Measurements from ENCODE around the gene KLHL34.

DNA sequence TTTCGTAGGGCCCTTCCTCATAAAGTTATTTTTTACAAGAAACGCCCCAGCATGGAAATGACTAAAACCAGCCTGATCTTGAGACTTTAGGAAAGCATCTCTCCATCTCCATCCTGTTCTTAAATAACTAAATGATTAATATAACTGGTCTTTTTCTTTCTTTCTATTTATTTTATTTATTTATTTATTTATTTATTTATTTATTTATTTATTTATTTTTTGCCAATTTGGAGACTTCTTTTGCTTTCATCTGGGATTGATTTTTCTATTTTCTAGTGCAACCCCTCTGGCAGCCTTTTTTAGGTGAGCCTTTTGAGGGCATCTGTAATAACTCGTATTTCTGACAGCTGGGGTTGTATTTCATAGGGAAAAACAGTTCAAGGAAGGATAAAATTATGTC lies 1.2 kb upstream of the KLHL34 start:
- TF ChIP-seq, protein P1, sequence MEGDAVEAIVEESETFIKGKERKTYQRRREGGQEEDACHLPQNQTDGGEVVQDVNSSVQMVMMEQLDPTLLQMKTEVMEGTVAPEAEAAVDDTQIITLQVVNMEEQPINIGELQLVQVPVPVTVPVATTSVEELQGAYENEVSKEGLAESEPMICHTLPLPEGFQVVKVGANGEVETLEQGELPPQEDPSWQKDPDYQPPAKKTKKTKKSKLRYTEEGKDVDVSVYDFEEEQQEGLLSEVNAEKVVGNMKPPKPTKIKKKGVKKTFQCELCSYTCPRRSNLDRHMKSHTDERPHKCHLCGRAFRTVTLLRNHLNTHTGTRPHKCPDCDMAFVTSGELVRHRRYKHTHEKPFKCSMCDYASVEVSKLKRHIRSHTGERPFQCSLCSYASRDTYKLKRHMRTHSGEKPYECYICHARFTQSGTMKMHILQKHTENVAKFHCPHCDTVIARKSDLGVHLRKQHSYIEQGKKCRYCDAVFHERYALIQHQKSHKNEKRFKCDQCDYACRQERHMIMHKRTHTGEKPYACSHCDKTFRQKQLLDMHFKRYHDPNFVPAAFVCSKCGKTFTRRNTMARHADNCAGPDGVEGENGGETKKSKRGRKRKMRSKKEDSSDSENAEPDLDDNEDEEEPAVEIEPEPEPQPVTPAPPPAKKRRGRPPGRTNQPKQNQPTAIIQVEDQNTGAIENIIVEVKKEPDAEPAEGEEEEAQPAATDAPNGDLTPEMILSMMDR (IDR thresholded peaks at IDR 0.05) = no peak
- TF ChIP-seq POLR2AphosphoS5 (IDR thresholded peaks at IDR 0.05) = no peak
- no peak for TF ChIP-seq POLR2A (IDR thresholded peaks at IDR 0.05)

All from stomach (tissue), 4 donors.